Stimulated activated naive CD4-positive, alpha-beta T cell treated with Interleukin-2 at 50 U/mL for 16 hours (primary cell): ENCODE measurements around the gene PPP2CA.
A peak's percentile ranks its signal among the peaks of the same experiment; 100 is the strongest.
"Not testable (repeated sequence)": the region's sequence is repeated elsewhere in the genome, so short reads cannot be mapped to it uniquely, and the experiment has no call there.

Experiments used
- DNase-seq: peaks from one replicate; lab custom pipeline; 2025; lab: John Stamatoyannopoulos, UW

Gene PPP2CA

GRCh38 chr5:134225780-134226440 is at the start of gene PPP2CA:
PPP2CA (minus strand) TSS chr5:134226073; CDS start chr5:134225861, 212 bp downstream.
- peak; percentile 98 for DNase-seq

DNA sequence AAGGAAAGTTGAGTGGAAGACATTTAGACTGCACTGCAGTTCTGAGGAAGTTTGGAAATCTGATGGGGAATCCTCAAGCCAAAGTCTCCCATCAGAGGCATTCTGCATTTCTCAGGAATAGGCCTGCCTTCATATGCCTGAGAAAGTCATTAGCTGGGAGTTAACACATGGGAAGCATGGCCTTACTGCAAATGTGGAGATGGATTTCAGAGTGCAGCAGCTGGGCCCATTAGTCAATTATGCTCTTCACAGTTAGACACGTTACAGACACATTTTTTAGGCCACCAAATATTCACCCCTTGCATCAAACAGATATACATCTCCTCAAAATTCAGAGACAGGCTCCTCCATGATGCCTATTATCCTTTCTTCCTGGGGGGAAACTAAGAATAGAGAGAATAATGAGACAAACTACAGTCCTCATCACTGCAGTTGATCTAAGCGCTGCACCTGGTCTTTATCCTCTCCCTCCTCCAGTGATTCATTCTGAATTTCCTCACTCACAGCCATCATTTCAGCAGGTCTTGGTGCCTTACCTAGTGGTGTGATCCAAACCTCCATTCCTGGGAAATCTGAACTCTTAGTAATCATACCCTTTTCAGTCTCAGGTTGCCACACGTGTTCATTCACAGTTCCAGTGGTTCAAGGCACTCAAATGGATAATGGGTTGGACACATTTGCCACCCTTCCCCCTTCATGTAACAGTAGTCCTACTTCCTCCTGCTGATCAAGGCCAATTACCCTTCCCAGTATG is 47.9 kb upstream of the PPP2CA start:
- no peak for DNase-seq

DNA sequence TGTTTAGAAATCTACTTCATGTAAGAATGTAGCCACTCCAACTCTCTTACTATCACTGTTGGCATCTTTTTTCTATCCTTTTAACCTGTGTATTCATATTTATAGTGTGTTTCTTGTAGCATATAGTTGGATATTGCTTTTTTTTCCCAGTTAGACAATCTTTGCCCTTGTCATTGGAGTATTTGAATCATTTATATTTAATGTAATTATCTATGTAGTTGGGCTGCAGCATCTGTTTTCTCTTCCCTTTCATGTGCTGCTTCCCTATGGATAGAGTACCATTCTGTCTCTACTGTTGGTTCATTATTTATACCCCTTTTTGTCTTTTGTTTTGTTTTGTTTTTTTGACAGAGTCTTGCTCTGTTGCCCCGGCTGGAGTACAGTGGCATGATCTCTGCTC is 45.2 kb upstream of the PPP2CA start:
- no peak for DNase-seq

DNA sequence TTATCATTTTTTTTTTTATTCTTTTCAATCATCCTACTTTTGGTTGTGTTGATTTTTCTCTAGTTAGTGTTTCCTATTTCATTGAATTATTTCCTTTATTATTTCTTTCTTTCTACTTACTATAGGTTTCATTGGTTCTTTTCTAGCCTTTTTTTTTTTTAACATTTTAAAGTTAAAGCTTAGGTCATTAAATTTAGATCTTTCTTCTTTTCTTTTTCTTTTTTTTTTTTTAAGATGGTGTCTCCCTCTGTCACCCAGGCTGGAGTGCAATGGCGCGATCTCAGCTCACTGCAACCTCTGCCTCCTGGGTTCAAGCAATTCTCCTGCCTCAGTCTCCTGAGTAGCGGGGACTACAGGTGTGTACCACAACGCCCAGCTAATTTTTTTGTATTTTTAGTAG is 43.0 kb upstream of the PPP2CA start:
- DNase-seq: no peak

DNA sequence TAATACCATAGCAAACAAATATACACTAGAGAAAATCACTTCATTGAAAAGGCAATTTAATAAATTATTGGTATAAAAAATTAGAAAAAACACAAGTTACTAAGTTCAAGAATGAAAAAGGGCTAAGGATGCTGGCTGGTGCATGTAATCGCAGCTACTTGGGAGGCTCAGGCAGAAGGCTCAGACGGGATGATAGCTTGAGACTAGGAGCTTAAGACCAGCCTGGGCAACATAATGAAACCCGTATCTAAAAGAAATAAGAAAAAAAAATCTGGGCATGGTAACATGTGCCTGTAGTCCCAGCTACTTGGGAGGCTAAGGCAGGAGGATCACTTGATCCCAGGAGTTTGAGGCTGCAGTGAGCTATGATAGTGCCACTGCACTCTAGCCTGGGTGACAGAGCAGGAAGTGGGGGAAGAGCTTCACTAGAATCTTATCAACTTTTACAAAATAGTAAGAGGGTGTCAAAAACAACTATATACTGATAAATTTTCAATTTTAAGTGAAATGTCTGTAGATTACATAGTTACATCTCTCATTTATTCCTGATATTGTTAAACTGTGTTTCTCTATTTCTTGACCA is 42.2 kb upstream of the PPP2CA start:
- DNase-seq: no peak

- no peak for DNase-seq
Observed at GRCh38 chr5:134267366-134268018, 41.6 kb upstream of the PPP2CA start.

GRCh38 chr5:134263801-134264200 is 37.9 kb upstream of the PPP2CA start:
- DNase-seq: no peak

- DNase-seq: not testable (repeated sequence)
Observed at GRCh38 chr5:134262629-134263028, 36.8 kb upstream of the PPP2CA start.

- DNase-seq: no peak
Observed at GRCh38 chr5:134258896-134259295, 33.0 kb upstream of the PPP2CA start.

GRCh38 chr5:134257176-134257575 is 31.3 kb upstream of the PPP2CA start:
- no peak for DNase-seq

DNA sequence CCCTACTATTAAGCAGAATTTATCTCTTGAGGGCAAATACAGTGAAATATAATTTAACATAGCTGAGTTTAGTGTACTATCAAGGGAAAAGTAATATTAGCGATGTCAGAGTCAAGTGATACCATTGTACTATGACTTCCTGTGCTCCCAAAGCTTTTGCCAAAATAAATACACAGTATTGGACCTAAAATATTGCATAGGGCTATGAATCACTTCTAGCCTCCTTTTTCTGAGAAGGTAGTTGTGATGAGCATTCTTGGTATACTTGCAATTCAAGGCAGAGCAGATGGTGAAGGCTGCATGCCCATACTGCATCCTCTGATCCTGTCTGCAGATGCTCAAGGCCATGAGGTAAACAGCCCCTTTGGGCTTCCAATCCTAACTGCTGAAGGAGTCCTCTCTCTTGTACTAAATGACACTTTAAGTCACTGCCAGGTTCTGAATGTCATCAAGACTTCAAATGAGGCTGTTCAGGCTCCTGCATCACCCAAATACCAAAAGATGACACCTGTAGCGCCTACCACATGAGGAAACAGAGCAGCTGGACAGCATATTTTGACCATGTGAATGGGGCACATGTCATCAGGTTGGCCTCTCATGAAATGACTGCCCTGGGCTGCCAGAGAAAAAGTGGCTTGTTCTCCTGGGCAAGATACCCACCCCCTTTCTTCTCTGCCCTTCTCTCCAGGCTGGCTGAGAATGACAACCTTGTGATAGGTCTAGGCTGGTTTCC is 29.7 kb upstream of the PPP2CA start:
- no peak for DNase-seq

DNA sequence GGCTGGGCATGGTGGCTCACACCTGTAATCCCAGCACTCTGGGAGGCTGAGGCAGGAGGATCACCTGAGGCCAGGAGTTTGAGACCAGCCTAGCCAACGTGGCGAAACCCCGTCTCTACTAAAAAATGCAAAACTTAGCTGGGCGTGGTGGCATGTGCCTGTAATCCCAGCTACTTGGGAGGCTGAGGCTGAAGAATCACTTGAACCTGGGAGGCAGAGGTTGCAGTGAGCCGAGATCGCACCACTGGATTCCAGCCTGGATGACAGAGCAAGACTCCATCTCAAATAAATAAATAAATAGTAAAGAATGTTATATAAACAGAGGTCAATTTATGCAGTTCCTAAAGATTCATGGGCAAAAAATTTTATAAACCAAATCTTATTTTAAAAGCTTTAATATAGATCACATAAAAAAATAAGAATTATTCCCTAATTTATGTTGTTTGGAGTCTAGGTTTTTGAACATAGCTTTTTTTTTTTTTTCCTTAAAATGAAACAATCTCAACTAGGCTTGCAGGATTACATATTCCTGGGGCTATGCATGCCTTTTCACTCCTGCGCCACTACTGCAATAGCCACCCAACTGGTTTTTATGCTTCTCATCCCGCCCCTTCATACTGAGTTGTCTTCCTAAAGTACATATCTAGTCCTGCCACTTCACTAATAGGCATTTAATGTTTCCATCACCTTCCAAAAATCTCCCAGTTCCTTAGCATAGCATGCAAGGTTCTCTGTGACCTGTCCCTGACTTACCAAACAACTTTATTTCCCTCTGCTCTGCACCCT is 27.7 kb upstream of the PPP2CA start:
- DNase-seq: not testable (repeated sequence)

GRCh38 chr5:134252671-134253070 is 26.8 kb upstream of the PPP2CA start:
- no peak for DNase-seq

DNA sequence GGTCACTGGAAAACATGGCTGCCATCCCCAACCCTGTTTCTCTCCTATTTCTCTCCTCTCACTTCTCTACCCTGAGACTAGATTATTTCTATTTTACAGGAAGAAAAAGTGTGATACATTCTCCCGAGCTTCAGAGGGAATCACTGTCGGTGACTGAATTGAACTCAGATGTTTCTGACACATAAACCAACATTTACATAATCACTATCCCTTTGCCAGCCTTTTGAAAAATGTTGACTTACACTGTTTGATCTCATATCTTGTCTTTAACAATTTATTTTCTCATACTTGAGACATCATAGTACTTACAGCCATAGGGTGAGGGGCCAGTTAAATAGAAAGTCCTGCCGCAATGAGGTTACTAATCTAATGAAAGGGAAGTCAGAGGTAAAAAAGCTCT is 25.1 kb upstream of the PPP2CA start:
- DNase-seq: no peak

GRCh38 chr5:134249469-134250379 is 23.9 kb upstream of the PPP2CA start:
- no peak for DNase-seq

DNA sequence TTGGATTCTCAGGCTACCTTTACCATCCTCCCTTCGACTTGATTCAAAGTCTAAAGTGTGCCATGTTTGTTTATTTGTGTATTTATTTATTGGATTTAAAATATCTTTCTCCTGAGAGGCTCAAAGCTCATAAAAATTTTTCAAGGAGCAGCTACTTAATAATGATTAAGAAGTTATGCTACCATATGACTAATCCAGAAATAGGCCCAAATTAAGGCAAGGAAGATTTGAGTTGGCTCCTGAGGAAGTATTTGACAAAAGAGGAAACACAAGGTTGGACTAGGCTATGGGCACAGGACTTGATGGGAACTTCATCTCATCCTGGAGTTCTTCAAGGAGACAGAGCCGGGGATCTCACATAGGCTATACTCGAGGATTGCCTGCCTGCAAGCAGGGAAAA is 22.4 kb upstream of the PPP2CA start:
- no peak for DNase-seq

DNA sequence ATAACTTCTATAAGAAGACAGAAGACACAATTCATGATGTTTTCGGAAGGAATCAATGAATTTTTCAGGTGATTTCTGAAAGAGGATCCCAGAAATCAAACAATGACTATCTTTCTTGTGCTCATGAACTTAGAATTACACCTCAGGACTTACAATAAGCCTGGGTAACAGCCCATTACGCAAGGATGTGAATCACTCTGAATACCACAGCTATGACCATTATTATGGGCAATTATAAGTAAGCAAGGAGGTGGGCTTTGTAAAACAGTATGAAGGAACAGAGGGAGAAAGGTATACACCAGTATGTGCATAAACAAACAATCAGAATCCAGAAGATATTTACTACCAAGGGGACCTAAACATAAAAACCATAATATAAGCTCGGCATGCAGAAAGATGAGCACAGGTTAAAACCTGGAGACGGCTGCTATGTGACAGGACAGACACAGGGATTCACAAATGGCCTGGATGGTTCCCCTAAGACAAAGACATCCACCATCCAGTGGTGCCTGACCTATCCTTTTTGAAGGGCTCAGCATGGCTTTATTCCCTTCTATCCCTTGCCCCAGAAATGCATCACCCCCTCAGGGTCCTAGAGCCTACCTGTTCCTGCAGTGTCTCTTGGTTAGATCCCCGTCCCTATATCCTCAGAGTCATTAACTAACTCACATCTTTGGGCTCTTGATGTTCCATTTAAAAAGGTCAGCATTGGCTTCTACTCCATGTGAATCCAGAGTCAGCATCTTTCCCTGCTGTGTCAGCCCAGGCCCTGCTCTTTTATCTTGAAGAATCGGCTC is 21.8 kb upstream of the PPP2CA start:
- DNase-seq: no peak

DNA sequence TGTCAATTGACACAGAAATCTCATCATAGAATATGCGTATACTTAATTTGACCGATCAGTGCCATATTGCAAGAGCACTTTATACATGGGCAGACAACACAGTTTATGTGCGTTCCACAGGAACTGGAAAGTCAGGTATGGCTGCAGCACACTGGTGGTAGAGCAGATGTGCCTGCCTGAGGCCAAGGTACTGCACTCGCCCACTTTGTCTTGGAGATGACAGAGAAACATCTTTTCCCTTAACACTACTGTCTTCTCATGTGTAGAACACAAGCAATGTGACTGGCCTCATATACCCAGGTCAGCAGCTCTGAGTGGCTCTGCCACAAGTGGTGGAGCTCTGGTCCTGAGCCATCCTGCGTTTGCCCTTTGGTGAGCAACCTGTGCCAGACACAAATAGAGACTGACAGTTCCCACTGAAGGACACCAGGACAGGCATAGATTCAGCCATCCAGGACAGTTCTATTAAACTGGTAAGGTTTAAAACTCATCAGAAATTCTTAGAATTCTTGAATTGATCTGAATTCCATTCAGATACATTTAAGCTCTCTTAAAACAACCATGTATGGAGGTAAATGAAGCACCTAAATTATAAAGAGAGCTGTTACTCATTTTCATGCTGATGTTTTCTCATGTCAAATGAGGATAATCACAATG is 21.0 kb upstream of the PPP2CA start:
- DNase-seq: no peak

GRCh38 chr5:134245692-134246091 is 19.8 kb upstream of the PPP2CA start:
- no peak for DNase-seq
